Panc1 (cell line): ENCODE data around the gene FAM193A. TPM values are rescaled to one million over a fixed set of nuclear protein-coding genes. Genes with fewer than 3 reads are reported as not detected.
"Not testable (repeated sequence)": the region's sequence is repeated elsewhere in the genome, so short reads cannot be mapped to it uniquely, and the experiment has no call there.

Experiments used
- ATAC-seq: fragments of 200-7000 bp; cut with Tn5 transposase; 2 replicates; pipeline ENCODE4 v1.9.1; 2020; ENCODE audit warnings: mild to moderate bottlenecking, moderate library complexity
- BruUV-seq: library from RNA; stranded (reverse); fragments of 400-500 nt; replicated peaks from 2 replicates; lab custom pipeline; 2021; lab: Mats Ljungman, UMichigan
- CTCF ChIA-PET: fragments of 300-600 bp; sonication (Branson Sonifier 250); formaldehyde crosslinking; loops from one replicate; lab custom pipeline; 2022; ENCODE audit warnings: antibody characterized with exemption; lab: Charles Lee
- POLR2A ChIA-PET: fragments of 300-600 bp; sonication (Branson Sonifier 250); formaldehyde crosslinking; loops from one replicate; lab custom pipeline; 2022; ENCODE audit warnings: antibody characterized with exemption; lab: Charles Lee
- DNase-seq: peaks from one replicate; pipeline ENCODE4 v3.0.0-alpha.2; 2010; ENCODE audit warnings: low read depth, low spot score
- H3K27ac ChIP-seq: 2 replicates; pipeline ENCODE4 v1.5.1; 2011; ENCODE audit warnings: mild to moderate bottlenecking, low read length, inconsistent platforms
- H3K27me3 ChIP-seq: fragments of 200-500 bp; sonication (Bioruptor generic); 2 replicates; pipeline ENCODE4 v1.6.0; 2014; ENCODE audit warnings: low read length, inconsistent platforms; ENCODE audit not compliant: control insufficient read depth, insufficient read depth
- H3K36me3 ChIP-seq: fragments of 200-500 bp; sonication (Bioruptor generic); 2 replicates; pipeline ENCODE4 v1.5.1; 2014; ENCODE audit warnings: inconsistent platforms, mild to moderate bottlenecking, low read length, moderate library complexity; ENCODE audit not compliant: control insufficient read depth, insufficient read depth
- H3K4me1 ChIP-seq: 2 replicates; pipeline ENCODE4 v1.5.1; 2011; ENCODE audit warnings: inconsistent platforms, mild to moderate bottlenecking, low read length, moderate library complexity; ENCODE audit not compliant: control insufficient read depth, insufficient read depth
- H3K4me3 ChIP-seq, 2 experiments: 2 replicates each; pipeline ENCODE4 v1.5.1; 2011 to 2012; ENCODE audit warnings: low read depth in 2 of 2, low read length in 2 of 2, mild to moderate bottlenecking in 2 of 2, inconsistent platforms in 1 of 2, moderate library complexity in 1 of 2
- H3K9me3 ChIP-seq: fragments of 200-500 bp; sonication (Bioruptor generic); 2 replicates; pipeline ENCODE4 v1.5.1; 2014; ENCODE audit warnings: low read depth, mild to moderate bottlenecking, inconsistent platforms, low read length, moderate library complexity; ENCODE audit not compliant: control insufficient read depth, insufficient read depth
- POLR2AphosphoS5 ChIP-seq: IDR thresholded peaks from 2 replicates; pipeline ENCODE4 v1.6.1; 2012; ENCODE audit warnings: mild to moderate bottlenecking, low read depth, low read length, moderate library complexity
- SIN3A ChIP-seq: IDR thresholded peaks from 2 replicates; pipeline ENCODE4 v1.6.1; 2012; ENCODE audit warnings: low read depth, mild to moderate bottlenecking, low read length, moderate library complexity, borderline replicate concordance; ENCODE audit not compliant: insufficient read depth
- TCF7L2 ChIP-seq: IDR thresholded peaks from 2 replicates; pipeline ENCODE4 v1.6.1; 2011; ENCODE audit warnings: mild to moderate bottlenecking, low read depth, low read length, inconsistent platforms
- in situ Hi-C: cut with HindIII; loops from 2 replicates; pipeline ENCODE4 v1.10.0; 2016; ENCODE audit warnings: low sequenced_read_pairs, low pct_unique_long_range_greater_than_20kb
- intact Hi-C: fragments of 100-400 bp; cut with micrococcal nuclease; formaldehyde crosslinking; loops from one replicate; pipeline ENCODE4 v1.10.0; 2022; ENCODE audit not compliant: unreplicated experiment
- total RNA-seq: library from RNA; stranded (reverse); gene quantifications from one replicate; pipeline ENCODE4 v1.2.1, GENCODE V29; 2021; ENCODE audit not compliant: unreplicated experiment
- TF ChIP-seq, protein P1 (sequence below): fragments of 450-650 bp; IDR thresholded peaks from 2 replicates; pipeline ENCODE4 v1.5.1; 2017; ENCODE audit warnings: mild to moderate bottlenecking
- TF ChIP-seq, protein P2 (sequence below), 2 experiments: IDR thresholded peaks; 2 replicates each; pipeline ENCODE4 v1.6.1; 2011 to 2012; ENCODE audit warnings: low read depth in 2 of 2, control low read depth in 1 of 2, low read length in 1 of 2, mild to moderate bottlenecking in 1 of 2, moderate library complexity in 1 of 2; ENCODE audit not compliant: insufficient read depth in 1 of 2

Gene FAM193A
- total RNA-seq, 1 experiment from 2014 or later: 25.7 TPM

DNA sequence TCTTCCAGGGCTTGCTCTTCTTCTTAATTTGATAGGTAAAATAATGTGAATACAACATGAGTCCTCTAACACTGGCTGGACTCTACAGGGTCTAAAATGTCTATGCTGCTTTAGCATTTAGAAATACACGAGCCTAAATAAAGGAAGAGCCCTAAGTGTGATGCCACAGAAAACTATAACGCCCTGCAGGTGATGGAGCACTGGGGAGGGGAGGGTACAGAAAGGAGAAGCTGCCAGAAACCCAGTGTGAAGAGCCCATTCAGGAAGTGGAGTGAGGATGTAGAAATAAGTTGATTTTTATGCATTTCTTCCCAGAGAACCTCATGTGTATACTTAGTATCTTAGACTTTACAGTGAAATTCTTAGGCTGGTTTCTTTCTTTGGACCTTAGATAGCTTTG, 136.3 kb downstream of the FAM193A start:
- no peak overlapping the region for H3K4me3 ChIP-seq
- H3K4me1 ChIP-seq: no peaks in the 10 kb centered on the region
- ChIA-PET POLR2A (no interaction called here), CTCF (interaction anchor here (0.6 kb wide), 1 partner anchor 58 kb away, joined by 5 read pairs; no protein-coding TSS in a partner anchor)
- TF ChIP-seq, protein P1, sequence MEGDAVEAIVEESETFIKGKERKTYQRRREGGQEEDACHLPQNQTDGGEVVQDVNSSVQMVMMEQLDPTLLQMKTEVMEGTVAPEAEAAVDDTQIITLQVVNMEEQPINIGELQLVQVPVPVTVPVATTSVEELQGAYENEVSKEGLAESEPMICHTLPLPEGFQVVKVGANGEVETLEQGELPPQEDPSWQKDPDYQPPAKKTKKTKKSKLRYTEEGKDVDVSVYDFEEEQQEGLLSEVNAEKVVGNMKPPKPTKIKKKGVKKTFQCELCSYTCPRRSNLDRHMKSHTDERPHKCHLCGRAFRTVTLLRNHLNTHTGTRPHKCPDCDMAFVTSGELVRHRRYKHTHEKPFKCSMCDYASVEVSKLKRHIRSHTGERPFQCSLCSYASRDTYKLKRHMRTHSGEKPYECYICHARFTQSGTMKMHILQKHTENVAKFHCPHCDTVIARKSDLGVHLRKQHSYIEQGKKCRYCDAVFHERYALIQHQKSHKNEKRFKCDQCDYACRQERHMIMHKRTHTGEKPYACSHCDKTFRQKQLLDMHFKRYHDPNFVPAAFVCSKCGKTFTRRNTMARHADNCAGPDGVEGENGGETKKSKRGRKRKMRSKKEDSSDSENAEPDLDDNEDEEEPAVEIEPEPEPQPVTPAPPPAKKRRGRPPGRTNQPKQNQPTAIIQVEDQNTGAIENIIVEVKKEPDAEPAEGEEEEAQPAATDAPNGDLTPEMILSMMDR: no peak
- TF ChIP-seq TCF7L2: no peak
- TF ChIP-seq POLR2AphosphoS5: no peak
- TF ChIP-seq, protein P2, sequence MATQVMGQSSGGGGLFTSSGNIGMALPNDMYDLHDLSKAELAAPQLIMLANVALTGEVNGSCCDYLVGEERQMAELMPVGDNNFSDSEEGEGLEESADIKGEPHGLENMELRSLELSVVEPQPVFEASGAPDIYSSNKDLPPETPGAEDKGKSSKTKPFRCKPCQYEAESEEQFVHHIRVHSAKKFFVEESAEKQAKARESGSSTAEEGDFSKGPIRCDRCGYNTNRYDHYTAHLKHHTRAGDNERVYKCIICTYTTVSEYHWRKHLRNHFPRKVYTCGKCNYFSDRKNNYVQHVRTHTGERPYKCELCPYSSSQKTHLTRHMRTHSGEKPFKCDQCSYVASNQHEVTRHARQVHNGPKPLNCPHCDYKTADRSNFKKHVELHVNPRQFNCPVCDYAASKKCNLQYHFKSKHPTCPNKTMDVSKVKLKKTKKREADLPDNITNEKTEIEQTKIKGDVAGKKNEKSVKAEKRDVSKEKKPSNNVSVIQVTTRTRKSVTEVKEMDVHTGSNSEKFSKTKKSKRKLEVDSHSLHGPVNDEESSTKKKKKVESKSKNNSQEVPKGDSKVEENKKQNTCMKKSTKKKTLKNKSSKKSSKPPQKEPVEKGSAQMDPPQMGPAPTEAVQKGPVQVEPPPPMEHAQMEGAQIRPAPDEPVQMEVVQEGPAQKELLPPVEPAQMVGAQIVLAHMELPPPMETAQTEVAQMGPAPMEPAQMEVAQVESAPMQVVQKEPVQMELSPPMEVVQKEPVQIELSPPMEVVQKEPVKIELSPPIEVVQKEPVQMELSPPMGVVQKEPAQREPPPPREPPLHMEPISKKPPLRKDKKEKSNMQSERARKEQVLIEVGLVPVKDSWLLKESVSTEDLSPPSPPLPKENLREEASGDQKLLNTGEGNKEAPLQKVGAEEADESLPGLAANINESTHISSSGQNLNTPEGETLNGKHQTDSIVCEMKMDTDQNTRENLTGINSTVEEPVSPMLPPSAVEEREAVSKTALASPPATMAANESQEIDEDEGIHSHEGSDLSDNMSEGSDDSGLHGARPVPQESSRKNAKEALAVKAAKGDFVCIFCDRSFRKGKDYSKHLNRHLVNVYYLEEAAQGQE (IDR thresholded peaks at IDR 0.05; ENCODE audit: insufficient read depth in 1 of 2, low read depth in 2 of 2, low read length in 1 of 2): no peak
- TF ChIP-seq SIN3A: no peak
- H3K27ac ChIP-seq: no peak overlapping the region
- in situ Hi-C loops: no loop called here
- no peak for DNase-seq
- H3K9me3 ChIP-seq: no peaks in the 10 kb centered on the region
- peaks cover 13% of the 10 kb centered on the region for H3K36me3 ChIP-seq
- H3K27me3 ChIP-seq: no peaks in the 10 kb centered on the region
- BruUV-seq: no TSS peak
- ATAC-seq: no peak
- intact Hi-C loops: no loop called here

DNA sequence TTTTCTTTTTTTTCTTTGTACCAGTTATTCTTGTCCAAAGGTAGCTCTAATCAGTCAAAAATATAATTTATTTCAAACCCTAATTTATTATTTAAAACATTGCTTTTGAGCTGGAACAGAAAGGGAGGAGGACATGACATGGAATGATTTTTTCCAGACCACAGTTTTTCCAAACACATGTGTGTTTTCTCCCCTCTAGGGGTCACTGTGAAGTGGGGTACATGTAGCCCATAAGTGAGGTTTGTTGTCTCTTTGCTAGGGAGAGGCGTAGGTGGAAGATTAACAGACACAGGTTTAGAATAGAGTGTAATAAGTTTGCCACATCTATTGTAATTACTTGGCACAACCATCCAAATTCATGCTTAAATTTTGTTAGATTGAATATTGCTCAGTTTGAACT, 136.7 kb downstream of the FAM193A start:
- DNase-seq: no peak
- TF ChIP-seq SIN3A (no peak), TCF7L2 (no peak), POLR2AphosphoS5 (no peak)
- TF ChIP-seq, protein P2 (IDR thresholded peaks at IDR 0.05; ENCODE audit: insufficient read depth in 1 of 2, low read depth in 2 of 2, low read length in 1 of 2): no peak
- TF ChIP-seq, protein P1: no peak; the same call in 1 of the 2 replicates
- intact Hi-C loops: no loop called here
- H3K4me3 ChIP-seq: no peak overlapping the region
- peaks cover 13% of the 10 kb centered on the region for H3K36me3 ChIP-seq
- ATAC-seq: no peak
- no peak overlapping the region for H3K27ac ChIP-seq
- ChIA-PET POLR2A (no interaction called here), CTCF (interaction anchor here (0.6 kb wide), 1 partner anchor 58 kb away, joined by 5 read pairs; no protein-coding TSS in a partner anchor)
- in situ Hi-C loops: no loop called here
- H3K4me1 ChIP-seq: no peaks in the 10 kb centered on the region
- no TSS peak for BruUV-seq
- H3K9me3 ChIP-seq: no peaks in the 10 kb centered on the region
- no peaks in the 10 kb centered on the region for H3K27me3 ChIP-seq

DNA sequence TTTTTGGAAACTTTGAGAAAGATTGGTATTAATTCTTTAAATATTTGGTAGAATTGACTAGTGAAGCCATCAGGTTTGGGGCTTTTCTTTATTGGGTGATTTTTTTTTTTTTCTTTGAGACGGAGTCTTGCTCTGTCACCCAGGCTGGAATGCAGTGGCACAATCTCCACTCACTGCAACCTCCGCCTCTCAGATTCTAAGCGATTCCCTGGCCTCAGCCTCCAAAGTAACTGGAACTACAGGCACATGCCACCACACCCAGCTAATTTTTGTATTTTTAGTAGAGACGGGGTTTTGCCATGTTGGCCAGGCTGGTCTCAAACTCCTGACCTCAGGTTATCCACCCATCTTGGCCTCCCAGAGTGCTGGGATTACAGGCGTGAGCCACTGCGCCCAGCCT, 143.3 kb downstream of the FAM193A start:
- BruUV-seq, CTCF ChIA-PET, in situ Hi-C loops, ATAC-seq, H3K9me3 ChIP-seq, intact Hi-C loops, H3K4me3 ChIP-seq, H3K27me3 ChIP-seq, POLR2A ChIA-PET, H3K36me3 ChIP-seq, H3K27ac ChIP-seq, H3K4me1 ChIP-seq, DNase-seq: not testable (repeated sequence)
